NCI-H524 treated with DMSO at 0.1 percent for 48 hours (cell line): ENCODE data around the gene FCGR3A.

Source experiments
- DNase-seq: peaks from one replicate; lab custom pipeline; 2025; lab: John Stamatoyannopoulos, UW

Gene FCGR3A

GRCh38 chr1:161499099-161500039, 50.2 kb downstream of the FCGR3A start:
- DNase-seq = no peak

- DNase-seq = no peak
These were observed 51.0 kb downstream of the FCGR3A start for GRCh38 chr1:161498646-161499045.

- DNase-seq = no peak
These were observed 51.7 kb downstream of the FCGR3A start for GRCh38 chr1:161497961-161498360.

GRCh38 chr1:161495490-161495889, 54.1 kb downstream of the FCGR3A start:
- no peak for DNase-seq

GRCh38 chr1:161494091-161494735, 55.4 kb downstream of the FCGR3A start:
- DNase-seq = no peak

GRCh38 chr1:161492827-161493226, 56.8 kb downstream of the FCGR3A start:
- DNase-seq = no peak
